BJ (cell line): ENCODE measurements around the gene KCNK1. TPM values are rescaled to one million over a fixed set of nuclear protein-coding genes. Genes with fewer than 3 reads are reported as not detected.

Source experiments
- CTCF ChIA-PET: fragments of 350-600 bp; formaldehyde crosslinking; extraction: SDS; loops from one replicate; lab custom pipeline; 2021; ENCODE audit warnings: antibody characterized with exemption, inconsistent platforms; lab: Yijun Ruan, JAX
- POLR2A ChIA-PET: fragments of 300-600 bp; sonication (Branson Sonifier 250); formaldehyde crosslinking; extraction: SDS; loops from one replicate; lab custom pipeline; 2021; ENCODE audit warnings: antibody characterized with exemption; lab: Charles Lee
- DNase-seq: peaks from one replicate; pipeline ENCODE4 v3.0.0-alpha.2; 2011; ENCODE audit warnings: low read depth
- H3K27me3 ChIP-seq: 2 replicates; pipeline ENCODE4 v1.6.0; 2011; ENCODE audit warnings: low read length; ENCODE audit not compliant: control insufficient read depth, insufficient read depth
- H3K36me3 ChIP-seq: 2 replicates; pipeline ENCODE4 v1.5.1; 2011; ENCODE audit warnings: low read length; ENCODE audit not compliant: control insufficient read depth, insufficient read depth
- H3K4me3 ChIP-seq: 2 replicates; pipeline ENCODE4 v1.5.1; 2011; ENCODE audit warnings: low read depth, mild to moderate bottlenecking, control low read depth, low read length
- polyA plus RNA-seq: library from polyadenylated mRNA; depleted of rRNA; stranded (reverse); fragments of >200 nt; gene quantifications from 2 replicates; pipeline ENCODE4 v1.2.3, GENCODE V29; 2011
- TF ChIP-seq, protein P1 (sequence below): IDR thresholded peaks from 2 replicates; pipeline ENCODE4 v1.5.1; 2011; ENCODE audit warnings: low read depth, mild to moderate bottlenecking, control low read depth, inconsistent platforms, low read length, moderate library complexity; ENCODE audit not compliant: insufficient read depth

Gene KCNK1
- polyA plus RNA-seq, 1 experiment: 3.0 TPM

DNA sequence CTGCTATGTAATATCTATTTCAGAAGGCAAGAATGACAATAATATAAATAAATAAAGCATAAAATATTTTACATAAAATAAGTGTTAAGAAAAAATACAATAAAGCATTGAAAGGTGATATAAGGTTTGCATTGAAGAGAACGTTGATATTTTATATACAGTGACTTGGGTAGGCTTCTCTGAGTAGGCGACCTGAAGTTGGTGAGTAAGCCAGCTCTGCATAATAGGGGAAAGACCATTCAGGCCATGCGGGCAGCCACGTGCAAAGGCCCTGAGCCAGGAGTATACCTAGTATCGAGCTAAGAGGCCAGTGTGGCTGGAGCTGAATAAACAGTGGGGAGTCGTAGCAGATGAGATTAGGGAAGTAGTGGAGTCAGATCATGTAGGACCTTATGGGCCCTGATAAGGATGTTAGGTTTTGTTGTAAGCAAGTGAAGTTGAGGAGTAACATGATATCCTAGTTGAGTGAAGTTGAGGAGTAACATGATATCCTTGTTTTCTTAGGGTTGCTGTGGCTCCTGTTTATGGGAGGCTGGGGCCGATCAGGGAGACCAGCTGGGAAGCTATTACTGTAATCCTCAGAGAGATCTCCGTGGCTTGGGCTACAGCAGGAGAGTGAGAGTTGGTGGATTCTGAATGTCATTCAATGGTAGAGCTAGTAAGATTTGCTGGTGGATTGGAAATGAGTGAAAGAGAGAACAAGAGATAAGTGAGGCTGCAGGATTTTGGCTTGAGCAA lies 22.0 kb downstream of the KCNK1 start:
- CTCF ChIA-PET: interaction anchor here (0.5 to 0.7 kb wide), 2 partner anchors 70 to 87 kb away, joined by 3 read pairs; no protein-coding TSS in a partner anchor

GRCh38 chr1:233636503-233636877 lies 22.6 kb downstream of the KCNK1 start:
- Histone ChIP-seq H3K36me3 (no peaks in the 10 kb centered on the region), H3K27me3 (no peaks in the 10 kb centered on the region), H3K4me3 (no peak overlapping the region)
- TF ChIP-seq, protein P1, sequence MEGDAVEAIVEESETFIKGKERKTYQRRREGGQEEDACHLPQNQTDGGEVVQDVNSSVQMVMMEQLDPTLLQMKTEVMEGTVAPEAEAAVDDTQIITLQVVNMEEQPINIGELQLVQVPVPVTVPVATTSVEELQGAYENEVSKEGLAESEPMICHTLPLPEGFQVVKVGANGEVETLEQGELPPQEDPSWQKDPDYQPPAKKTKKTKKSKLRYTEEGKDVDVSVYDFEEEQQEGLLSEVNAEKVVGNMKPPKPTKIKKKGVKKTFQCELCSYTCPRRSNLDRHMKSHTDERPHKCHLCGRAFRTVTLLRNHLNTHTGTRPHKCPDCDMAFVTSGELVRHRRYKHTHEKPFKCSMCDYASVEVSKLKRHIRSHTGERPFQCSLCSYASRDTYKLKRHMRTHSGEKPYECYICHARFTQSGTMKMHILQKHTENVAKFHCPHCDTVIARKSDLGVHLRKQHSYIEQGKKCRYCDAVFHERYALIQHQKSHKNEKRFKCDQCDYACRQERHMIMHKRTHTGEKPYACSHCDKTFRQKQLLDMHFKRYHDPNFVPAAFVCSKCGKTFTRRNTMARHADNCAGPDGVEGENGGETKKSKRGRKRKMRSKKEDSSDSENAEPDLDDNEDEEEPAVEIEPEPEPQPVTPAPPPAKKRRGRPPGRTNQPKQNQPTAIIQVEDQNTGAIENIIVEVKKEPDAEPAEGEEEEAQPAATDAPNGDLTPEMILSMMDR: no peak
- ChIA-PET CTCF (interaction anchor here (0.5 kb wide), 1 partner anchor 69 kb away, joined by 3 read pairs; no protein-coding TSS in a partner anchor), POLR2A (no interaction called here)
- DNase-seq: no peak

More for the DNA sequence above, 22.0 kb downstream of the KCNK1 start:
- H3K4me3 ChIP-seq: no peak overlapping the region
- no peaks in the 10 kb centered on the region for H3K36me3 ChIP-seq
- DNase-seq: peak; percentile 26
- POLR2A ChIA-PET: no interaction called here
- TF ChIP-seq, protein P1: no peak
- no peaks in the 10 kb centered on the region for H3K27me3 ChIP-seq

DNA sequence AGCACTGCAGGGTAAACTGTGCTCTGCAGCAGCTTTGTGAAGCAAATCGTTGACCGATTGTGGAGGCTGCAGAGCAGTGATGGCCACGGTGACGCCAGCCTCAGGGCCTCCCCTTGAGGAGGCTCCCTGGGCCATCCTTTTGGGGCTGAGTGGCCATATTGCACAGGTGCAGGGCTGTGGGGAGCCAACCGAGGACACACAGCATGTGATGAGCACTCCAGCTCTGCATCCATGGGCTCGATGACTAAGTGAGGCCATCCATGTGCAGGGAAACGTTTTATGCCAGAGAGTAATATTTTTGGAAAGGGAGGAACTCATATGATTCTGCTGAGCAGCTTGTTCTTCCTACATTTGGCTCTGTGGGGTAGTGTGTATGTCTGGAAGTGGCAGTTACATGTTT lies 24.6 kb downstream of the KCNK1 start:
- CTCF ChIA-PET: interaction anchor here (0.9 kb wide), 1 partner anchor 105 kb away, joined by 3 read pairs; no protein-coding TSS in a partner anchor
- no peaks in the 10 kb centered on the region for H3K36me3 ChIP-seq
- POLR2A ChIA-PET: no interaction called here
- H3K27me3 ChIP-seq: no peaks in the 10 kb centered on the region
- TF ChIP-seq, protein P1: no peak
- DNase-seq: no peak
- H3K4me3 ChIP-seq: no peak overlapping the region

DNA sequence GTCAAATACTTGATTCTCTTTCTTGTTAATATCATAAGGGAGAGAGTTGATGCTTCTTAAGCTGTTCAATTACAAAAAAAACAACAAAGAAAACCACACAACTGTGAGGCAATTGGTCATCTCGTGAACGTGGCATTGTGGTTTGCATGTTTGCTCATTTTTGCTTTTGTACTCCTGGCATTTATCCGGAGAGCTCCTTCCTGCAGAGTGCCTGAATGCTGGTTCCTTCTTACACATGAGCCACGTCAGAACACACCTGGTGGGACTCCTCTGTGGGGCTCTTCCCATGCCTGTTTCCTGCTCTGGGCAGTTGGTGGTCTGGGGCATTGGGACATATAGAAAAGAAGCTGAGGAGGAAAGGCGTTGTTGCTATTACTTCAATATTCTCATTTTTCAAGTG lies 25.7 kb downstream of the KCNK1 start:
- CTCF ChIA-PET: no interaction called here
- POLR2A ChIA-PET: no interaction called here
- Histone ChIP-seq H3K36me3 (no peaks in the 10 kb centered on the region), H3K27me3 (no peaks in the 10 kb centered on the region), H3K4me3 (no peak overlapping the region)
- no peak for DNase-seq
- TF ChIP-seq, protein P1: no peak

DNA sequence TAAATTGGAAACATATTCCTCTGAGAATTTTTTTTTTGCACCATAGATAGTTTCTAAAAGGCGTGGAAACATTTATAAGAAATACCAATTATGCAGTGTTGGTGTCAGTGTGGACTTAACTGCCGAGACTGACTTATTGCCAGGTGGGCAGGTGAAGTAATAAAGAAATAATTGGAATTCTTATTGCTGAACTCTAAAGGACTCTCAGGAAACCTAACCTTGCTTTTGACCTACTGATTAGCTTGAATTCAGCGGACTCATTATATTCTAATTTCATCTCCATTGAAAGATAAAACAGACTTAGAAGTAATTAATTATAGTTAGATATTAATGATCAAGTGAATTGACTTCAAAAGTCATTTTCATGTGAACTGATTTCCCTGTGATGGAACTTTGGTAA lies 26.3 kb downstream of the KCNK1 start:
- no peak for DNase-seq
- H3K36me3 ChIP-seq: no peaks in the 10 kb centered on the region
- ChIA-PET POLR2A (no interaction called here), CTCF (no interaction called here)
- H3K27me3 ChIP-seq: no peaks in the 10 kb centered on the region
- TF ChIP-seq, protein P1: no peak
- H3K4me3 ChIP-seq: no peak overlapping the region
